DOHH2 (cell line): ENCODE results near the gene TNK2.

Experiments
- CTCF ChIP-seq: fragments of 200-600 bp; sonication (generic); IDR thresholded peaks from one replicate; pipeline ENCODE4 v1.5.1; 2014; ENCODE audit warnings: antibody characterized with exemption, mild to moderate bottlenecking, low read depth, low read length; ENCODE audit not compliant: poor library complexity, severe bottlenecking
- EZH2phosphoT487 ChIP-seq: fragments of 200-600 bp; sonication (generic); IDR thresholded peaks from 2 replicates; pipeline ENCODE4 v1.6.1; 2017; ENCODE audit warnings: borderline replicate concordance, mild to moderate bottlenecking, antibody characterized with exemption, low read length, moderate library complexity, mixed read lengths

- TF ChIP-seq CTCF (peak; percentile 88), EZH2phosphoT487 (no peak)
Measured at GRCh38 chr3:195863121-195864061, 45.0 kb downstream of the TNK2 start.
